ENCODE measurements around the gene HDAC2.

GRCh38 chr6:113893451-113893850 lies 77.5 kb downstream of the HDAC2 start:
- TF ChIP-seq CTCF (conservative IDR thresholded peaks at IDR 0.05; ENCODE audit: low read length) (no peak), EZH2phosphoT487 (IDR thresholded peaks at IDR 0.05; ENCODE audit: borderline replicate concordance, low read depth, low read length) (no peak)

All from OCI-LY7 (cell line).